RWPE2 (cell line): Measurements from ENCODE around the gene AKR1C1.
A peak's percentile ranks its signal among the peaks of the same experiment; 100 is the strongest.
"Not testable (repeated sequence)": the region's sequence is repeated elsewhere in the genome, so short reads cannot be mapped to it uniquely, and the experiment has no call there.

Experiments
- ATAC-seq: fragments of 200-7000 bp; cut with Tn5 transposase; 3 replicates; pipeline ENCODE4 v1.9.1; 2021; ENCODE audit warnings: low read depth
- DNase-seq: peaks from one replicate; pipeline ENCODE4 v3.0.0-alpha.2; 2020; ENCODE audit warnings: low spot score
- H3K27ac ChIP-seq: fragments of 450-650 bp; 2 replicates; pipeline ENCODE4 v1.5.1; 2017; ENCODE audit warnings: mild to moderate bottlenecking; ENCODE audit not compliant: poor library complexity, severe bottlenecking
- H3K27me3 ChIP-seq: fragments of 250-450 bp; sonication (Bioruptor Pico); 2 replicates; pipeline ENCODE4 v1.5.1; 2021; ENCODE audit warnings: mild to moderate bottlenecking, moderate library complexity; ENCODE audit not compliant: insufficient read depth, poor library complexity, severe bottlenecking
- H3K36me3 ChIP-seq: fragments of 250-450 bp; sonication (Bioruptor Pico); 2 replicates; pipeline ENCODE4 v1.5.1; 2020; ENCODE audit warnings: low read depth, mild to moderate bottlenecking, moderate library complexity
- H3K4me1 ChIP-seq: fragments of 250-450 bp; sonication (Bioruptor Pico); 2 replicates; pipeline ENCODE4 v1.5.1; 2021; ENCODE audit warnings: mild to moderate bottlenecking, moderate library complexity; ENCODE audit not compliant: insufficient read depth, poor library complexity, severe bottlenecking
- H3K4me3 ChIP-seq: fragments of 250-450 bp; sonication (Bioruptor Pico); 2 replicates; pipeline ENCODE4 v1.5.1; 2021; ENCODE audit warnings: mild to moderate bottlenecking, moderate library complexity; ENCODE audit not compliant: severe bottlenecking
- H3K9me3 ChIP-seq: fragments of 250-450 bp; sonication (Bioruptor Pico); 2 replicates; pipeline ENCODE4 v1.5.1; 2021; ENCODE audit warnings: mild to moderate bottlenecking, moderate library complexity; ENCODE audit not compliant: severe bottlenecking
- TF ChIP-seq, protein P1 (sequence below): fragments of 450-650 bp; IDR thresholded peaks from one replicate; pipeline ENCODE4 v1.5.1; 2017; ENCODE audit warnings: mild to moderate bottlenecking, moderate library complexity; ENCODE audit not compliant: poor library complexity, severe bottlenecking

AKR1C1 gene

GRCh38 chr10:5023177-5023805, 60.1 kb downstream of the AKR1C1 start:
- no peak overlapping the region for H3K4me3 ChIP-seq
- no peaks in the 10 kb centered on the region for H3K27me3 ChIP-seq
- H3K4me1 ChIP-seq, result no peaks in the 10 kb centered on the region
- no peak overlapping the region for H3K27ac ChIP-seq
- TF ChIP-seq, protein P1, sequence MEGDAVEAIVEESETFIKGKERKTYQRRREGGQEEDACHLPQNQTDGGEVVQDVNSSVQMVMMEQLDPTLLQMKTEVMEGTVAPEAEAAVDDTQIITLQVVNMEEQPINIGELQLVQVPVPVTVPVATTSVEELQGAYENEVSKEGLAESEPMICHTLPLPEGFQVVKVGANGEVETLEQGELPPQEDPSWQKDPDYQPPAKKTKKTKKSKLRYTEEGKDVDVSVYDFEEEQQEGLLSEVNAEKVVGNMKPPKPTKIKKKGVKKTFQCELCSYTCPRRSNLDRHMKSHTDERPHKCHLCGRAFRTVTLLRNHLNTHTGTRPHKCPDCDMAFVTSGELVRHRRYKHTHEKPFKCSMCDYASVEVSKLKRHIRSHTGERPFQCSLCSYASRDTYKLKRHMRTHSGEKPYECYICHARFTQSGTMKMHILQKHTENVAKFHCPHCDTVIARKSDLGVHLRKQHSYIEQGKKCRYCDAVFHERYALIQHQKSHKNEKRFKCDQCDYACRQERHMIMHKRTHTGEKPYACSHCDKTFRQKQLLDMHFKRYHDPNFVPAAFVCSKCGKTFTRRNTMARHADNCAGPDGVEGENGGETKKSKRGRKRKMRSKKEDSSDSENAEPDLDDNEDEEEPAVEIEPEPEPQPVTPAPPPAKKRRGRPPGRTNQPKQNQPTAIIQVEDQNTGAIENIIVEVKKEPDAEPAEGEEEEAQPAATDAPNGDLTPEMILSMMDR, result no peak
- no peaks in the 10 kb centered on the region for H3K36me3 ChIP-seq
- DNase-seq (no peak), ATAC-seq (no peak)
- H3K9me3 ChIP-seq, result no peaks in the 10 kb centered on the region

- H3K4me1 ChIP-seq, H3K36me3 ChIP-seq, ATAC-seq, H3K9me3 ChIP-seq, DNase-seq, H3K27me3 ChIP-seq, H3K27ac ChIP-seq, H3K4me3 ChIP-seq: not testable (repeated sequence)
Measured at GRCh38 chr10:5025461-5025881, 62.3 kb downstream of the AKR1C1 start.

GRCh38 chr10:5030989-5031388, 67.8 kb downstream of the AKR1C1 start:
- no peak for ATAC-seq
- Histone ChIP-seq H3K27ac (no peak overlapping the region), H3K4me1 (peaks cover 9% of the 10 kb centered on the region), H3K36me3 (no peaks in the 10 kb centered on the region), H3K27me3 (no peaks in the 10 kb centered on the region), H3K4me3 (no peak overlapping the region), H3K9me3 (no peaks in the 10 kb centered on the region)
- no peak for DNase-seq
- TF ChIP-seq, protein P1, result no peak

GRCh38 chr10:5031588-5031987, 68.4 kb downstream of the AKR1C1 start:
- not testable (repeated sequence) for DNase-seq, H3K4me3 ChIP-seq, H3K27me3 ChIP-seq, H3K36me3 ChIP-seq, H3K4me1 ChIP-seq, H3K27ac ChIP-seq, ATAC-seq, H3K9me3 ChIP-seq

- H3K27ac ChIP-seq, result peak overlapping the region; percentile 40
- DNase-seq, H3K27me3 ChIP-seq, H3K36me3 ChIP-seq, ATAC-seq, H3K9me3 ChIP-seq, H3K4me3 ChIP-seq, H3K4me1 ChIP-seq: not testable (repeated sequence)
Measured at GRCh38 chr10:5032444-5032843, 69.2 kb downstream of the AKR1C1 start.
